ENCODE data around the gene DNASE1L3.

- TF ChIP-seq CTCF (IDR thresholded peaks at IDR 0.05; ENCODE audit: low read length) = no peak
- no peak for TF ChIP-seq EZH2 (IDR thresholded peaks at IDR 0.05; ENCODE audit: borderline replicate concordance, low read length)
Observed at GRCh38 chr3:58158442-58159153, 52.2 kb downstream of the DNASE1L3 start.
